Measurements from ENCODE around the gene ASF1B.

GRCh38 chr19:14112051-14112808 lies 24.2 kb downstream of the ASF1B start:
- TF ChIP-seq ATF3 (IDR thresholded peaks at IDR 0.05) (no peak), CEBPB (IDR thresholded peaks at IDR 0.05; ENCODE audit: low read depth) (no peak), RAD21 (IDR thresholded peaks at IDR 0.05; ENCODE audit: low read depth) (no peak), CTCF (IDR thresholded peaks at IDR 0.05 in 2 of 3, conservative IDR thresholded peaks at IDR 0.05 in 1 of 3; ENCODE audit: borderline replicate concordance in 1 of 3, insufficient read depth in 1 of 3, low read depth in 2 of 3, low read length in 2 of 3) (no peak), POLR2A (IDR thresholded peaks at IDR 0.05; ENCODE audit: borderline replicate concordance, extremely low read depth, insufficient read depth, insufficient read length) (no peak), SIN3A (IDR thresholded peaks at IDR 0.05; ENCODE audit: low read depth) (no peak), POLR2AphosphoS5 (IDR thresholded peaks at IDR 0.05; ENCODE audit: low read depth, low read length) (no peak), FOSL1 (IDR thresholded peaks at IDR 0.05; ENCODE audit: low read depth) (no peak)

All from HCT116 (cell line).